GM18951 (cell line): ENCODE results near the gene SLC30A7.
"Not testable (repeated sequence)": the region's sequence is repeated elsewhere in the genome, so short reads cannot be mapped to it uniquely, and the experiment has no call there.

Experiments
- POLR2A ChIP-seq: IDR thresholded peaks from 4 replicates; pipeline ENCODE4 v1.6.1; 2011; ENCODE audit warnings: mild to moderate bottlenecking; ENCODE audit not compliant: insufficient read length, insufficient read depth; ENCODE audit errors: extremely low read depth
- in situ Hi-C: fragments of 300-500 bp; cut with MboI; formaldehyde crosslinking; loops from one replicate; pipeline ENCODE4 v1.12.0; 2022; ENCODE audit warnings: low sequenced_read_pairs, mixed read lengths, inconsistent platforms; ENCODE audit not compliant: unreplicated experiment

Gene SLC30A7

GRCh38 chr1:100936194-100936967 lies 40.5 kb downstream of the SLC30A7 start:
- no peak for TF ChIP-seq POLR2A
- in situ Hi-C loops = no loop called here

- TF ChIP-seq POLR2A = no peak
- in situ Hi-C loops = no loop called here
These were observed 45.2 kb downstream of the SLC30A7 start for GRCh38 chr1:100941098-100941527.

GRCh38 chr1:100941580-100942216 lies 45.8 kb downstream of the SLC30A7 start:
- no peak for TF ChIP-seq POLR2A
- in situ Hi-C loops = no loop called here

- in situ Hi-C loops = no loop called here
These were observed 46.6 kb downstream of the SLC30A7 start for GRCh38 chr1:100942304-100943046.

GRCh38 chr1:100943533-100943932 lies 47.6 kb downstream of the SLC30A7 start:
- in situ Hi-C loops = no loop called here
- TF ChIP-seq POLR2A = no peak

More at GRCh38 chr1:100942304-100943046, 46.6 kb downstream of the SLC30A7 start:
- no peak for TF ChIP-seq POLR2A

GRCh38 chr1:100946064-100946463 lies 50.2 kb downstream of the SLC30A7 start:
- in situ Hi-C loops = not testable (repeated sequence)

- in situ Hi-C loops = not testable (repeated sequence)
These were observed 51.9 kb downstream of the SLC30A7 start for GRCh38 chr1:100947816-100948215.

GRCh38 chr1:100948721-100949405 lies 53.0 kb downstream of the SLC30A7 start:
- in situ Hi-C loops = not testable (repeated sequence)

- in situ Hi-C loops = not testable (repeated sequence)
These were observed 53.7 kb downstream of the SLC30A7 start for GRCh38 chr1:100949515-100950158.

- in situ Hi-C loops = no loop called here
These were observed 54.4 kb downstream of the SLC30A7 start for GRCh38 chr1:100950337-100950736.

GRCh38 chr1:100950781-100951180 lies 54.9 kb downstream of the SLC30A7 start:
- in situ Hi-C loops = no loop called here
- TF ChIP-seq POLR2A = no peak

More at GRCh38 chr1:100950337-100950736, 54.4 kb downstream of the SLC30A7 start:
- no peak for TF ChIP-seq POLR2A

GRCh38 chr1:100952104-100952745 lies 56.3 kb downstream of the SLC30A7 start:
- in situ Hi-C loops = no loop called here
- no peak for TF ChIP-seq POLR2A

GRCh38 chr1:100952970-100953369 lies 57.1 kb downstream of the SLC30A7 start:
- in situ Hi-C loops = not testable (repeated sequence)
